Naive thymus-derived CD4-positive, alpha-beta T cell (primary cell): Measurements from ENCODE around the gene CNOT4. TPM values are rescaled to one million over a fixed set of nuclear protein-coding genes. Genes with fewer than 3 reads are reported as not detected.

ENCODE experiments used
- ATAC-seq: fragments of 150-1000 bp; cut with Tn5 transposase; 2 replicates; pipeline ENCODE4 v1.10.0; 2021; ENCODE audit warnings: mild to moderate bottlenecking, moderate library complexity
- CTCF ChIA-PET: fragments of 350-600 bp; sonication (Branson Sonifier 250); formaldehyde crosslinking; loops from one replicate; lab custom pipeline; 2021; ENCODE audit warnings: antibody characterized with exemption; lab: Charles Lee
- POLR2A ChIA-PET: fragments of 350-600 bp; sonication (Branson Sonifier 250); formaldehyde crosslinking; loops from one replicate; lab custom pipeline; 2021; ENCODE audit warnings: antibody characterized with exemption, inconsistent platforms; lab: Charles Lee
- DNase-seq, 9 donors: peaks; one replicate each; pipeline versions ENCODE4 v3.0.0 to v3.0.0-alpha.2; 2020 to 2022; ENCODE audit warnings: mixed read lengths in 1 of 9
- H3K27ac ChIP-seq: one replicate; pipeline ENCODE4 v1.7.0; 2013; ENCODE audit warnings: mild to moderate bottlenecking, low read depth, low read length, moderate library complexity
- H3K27me3 ChIP-seq, 2 donors: one replicate each; pipeline ENCODE4 v1.7.0; 2013; ENCODE audit warnings: low read length in 2 of 2, mild to moderate bottlenecking in 2 of 2, moderate library complexity in 2 of 2; ENCODE audit not compliant: control insufficient read depth in 2 of 2, insufficient read depth in 2 of 2
- H3K36me3 ChIP-seq, 3 experiments: 1 replicate in 2 of 3; 2 replicates in 1 of 3; pipeline ENCODE4 v1.7.0; 2013; ENCODE audit warnings: low read length in 3 of 3, mild to moderate bottlenecking in 3 of 3, moderate library complexity in 1 of 3; ENCODE audit not compliant: insufficient read depth in 3 of 3, control insufficient read depth in 2 of 3
- H3K4me1 ChIP-seq, 2 donors: one replicate each; pipeline ENCODE4 v1.7.0; 2013; ENCODE audit warnings: low read length in 2 of 2, mild to moderate bottlenecking in 2 of 2, moderate library complexity in 1 of 2; ENCODE audit not compliant: control insufficient read depth in 2 of 2, insufficient read depth in 2 of 2
- H3K4me3 ChIP-seq: 2 replicates; pipeline ENCODE4 v1.7.0; 2013; ENCODE audit warnings: mild to moderate bottlenecking, low read length
- H3K9me3 ChIP-seq, 3 experiments: 1 replicate in 2 of 3; 2 replicates in 1 of 3; pipeline ENCODE4 v1.7.0; 2013; ENCODE audit warnings: low read length in 3 of 3; ENCODE audit not compliant: control insufficient read depth in 2 of 3
- H3K27ac Mint-ChIP-seq, 9 donors: one replicate each; pipeline ENCODE4 v1.8.0; 2020 to 2022; ENCODE audit warnings: mixed read lengths in 9 of 9, mild to moderate bottlenecking in 8 of 9, moderate library complexity in 5 of 9, inconsistent platforms in 2 of 9
- H3K27me3 Mint-ChIP-seq, 5 donors: one replicate each; pipeline ENCODE4 v1.8.0; 2021 to 2022; ENCODE audit warnings: mixed read lengths in 5 of 5, mild to moderate bottlenecking in 1 of 5
- H3K36me3 Mint-ChIP-seq, 5 donors: one replicate each; pipeline ENCODE4 v1.8.0; 2020 to 2022; ENCODE audit warnings: mixed read lengths in 5 of 5, mild to moderate bottlenecking in 3 of 5, inconsistent platforms in 1 of 5
- H3K4me1 Mint-ChIP-seq, 7 donors: one replicate each; pipeline ENCODE4 v1.8.0; 2020 to 2022; ENCODE audit warnings: mixed read lengths in 7 of 7, mild to moderate bottlenecking in 3 of 7, inconsistent platforms in 1 of 7
- H3K4me3 Mint-ChIP-seq, 10 donors: one replicate each; pipeline ENCODE4 v1.8.0; 2020 to 2022; ENCODE audit warnings: mild to moderate bottlenecking in 10 of 10, mixed read lengths in 10 of 10, moderate library complexity in 6 of 10, inconsistent platforms in 2 of 10
- H3K9me3 Mint-ChIP-seq, 11 donors: one replicate each; pipeline ENCODE4 v1.8.0; 2020 to 2022; ENCODE audit warnings: mixed read lengths in 11 of 11, mild to moderate bottlenecking in 4 of 11, inconsistent platforms in 1 of 11, moderate library complexity in 1 of 11
- intact Hi-C, 2 donors: fragments of 100-400 bp; cut with micrococcal nuclease; formaldehyde crosslinking; loops; one replicate each; pipeline ENCODE4 v1.15.1; 2023
- polyA plus RNA-seq, 2 donors: library from polyadenylated mRNA; unstranded; fragments of 300-500 nt; fragmentation: Illumina TruSeq; gene quantifications; one replicate each; pipeline ENCODE4 v1.2.3, GENCODE V29; 2021
- total RNA-seq, 6 experiments: library from RNA in 5 of 6; stranded (reverse) in 5 of 6; gene quantifications; 1 replicate in 5 of 6; 2 replicates in 1 of 6; pipeline ENCODE4 v1.2.3 and lab custom pipeline; 2021 to 2026

The CNOT4 gene, protein sequence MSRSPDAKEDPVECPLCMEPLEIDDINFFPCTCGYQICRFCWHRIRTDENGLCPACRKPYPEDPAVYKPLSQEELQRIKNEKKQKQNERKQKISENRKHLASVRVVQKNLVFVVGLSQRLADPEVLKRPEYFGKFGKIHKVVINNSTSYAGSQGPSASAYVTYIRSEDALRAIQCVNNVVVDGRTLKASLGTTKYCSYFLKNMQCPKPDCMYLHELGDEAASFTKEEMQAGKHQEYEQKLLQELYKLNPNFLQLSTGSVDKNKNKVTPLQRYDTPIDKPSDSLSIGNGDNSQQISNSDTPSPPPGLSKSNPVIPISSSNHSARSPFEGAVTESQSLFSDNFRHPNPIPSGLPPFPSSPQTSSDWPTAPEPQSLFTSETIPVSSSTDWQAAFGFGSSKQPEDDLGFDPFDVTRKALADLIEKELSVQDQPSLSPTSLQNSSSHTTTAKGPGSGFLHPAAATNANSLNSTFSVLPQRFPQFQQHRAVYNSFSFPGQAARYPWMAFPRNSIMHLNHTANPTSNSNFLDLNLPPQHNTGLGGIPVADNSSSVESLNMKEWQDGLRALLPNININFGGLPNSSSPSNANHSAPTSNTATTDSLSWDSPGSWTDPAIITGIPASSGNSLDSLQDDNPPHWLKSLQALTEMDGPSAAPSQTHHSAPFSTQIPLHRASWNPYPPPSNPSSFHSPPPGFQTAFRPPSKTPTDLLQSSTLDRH
- 10 to 100 TPM; 28.7 to 39.4 (median 38.3) TPM for total RNA-seq
- polyA plus RNA-seq = 10 to 100 TPM; 15.5 to 20.0 TPM
- 49.8 reads per million, percentile 71 among the genes with 10 or more reads in this experiment for total RNA-seq (lab: John Stamatoyannopoulos, UW)

DNA sequence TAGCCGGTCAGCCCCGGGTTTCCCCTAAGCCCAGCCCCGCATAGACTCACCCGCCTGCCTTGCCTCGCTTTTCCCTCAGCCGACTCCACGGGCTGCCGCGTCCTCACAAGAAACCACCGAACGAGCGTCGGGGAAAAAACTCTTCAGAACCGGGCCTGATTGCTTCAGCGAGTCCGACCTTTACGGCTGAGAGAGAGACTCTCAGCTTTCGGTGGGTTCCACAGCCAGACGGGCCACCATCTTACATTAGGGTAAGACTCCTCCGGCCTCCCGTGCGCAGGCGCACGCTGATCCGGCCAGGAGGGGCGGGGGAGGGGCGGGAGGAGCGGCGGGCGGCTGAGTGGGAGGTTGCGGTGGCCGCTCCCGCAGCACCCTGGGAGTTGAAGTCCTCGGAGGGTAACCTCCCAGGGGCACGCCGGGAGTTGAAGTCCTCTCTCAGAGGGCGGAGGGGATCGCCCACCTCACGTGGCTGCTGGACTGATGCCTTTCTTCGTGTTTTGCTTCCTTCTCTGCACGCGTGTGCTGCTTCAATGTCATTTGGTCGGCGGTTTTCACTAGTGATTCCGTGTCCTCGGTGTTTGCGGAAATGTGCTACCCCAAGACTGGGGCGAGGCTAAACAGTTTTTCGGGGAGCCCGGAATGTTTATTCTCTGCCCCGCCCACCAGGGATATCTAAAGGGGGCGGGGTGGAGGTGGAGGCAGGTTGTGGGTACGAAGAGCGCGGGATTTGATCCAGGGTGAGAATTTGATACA, at the start of gene CNOT4:
CNOT4 (minus strand) TSS at position 264 of the 753 bp plus-strand sequence. CDS start 71,771 bp downstream, outside the sequence.
- intact Hi-C loops = loop anchor here (1.0 to 10.0 kb wide), 16 partner anchors 47 to 1193 kb away; partner anchors contain the start of genes AGBL3 (in 2 of the 2), AKR1B1 (in 2 of the 2), BPGM (in 2 of the 2) and MTPN (in 2 of the 2)
- Histone ChIP-seq H3K27ac (peak within 1 kb of the TSS; percentile 97), H3K4me3 (peak within 1 kb of the TSS; percentile 78), H3K9me3 (no peaks in the 10 kb centered on the region), H3K4me1 (peaks cover 12 to 15% of the 10 kb centered on the region in 2 donors), H3K27me3 (no peaks in the 10 kb centered on the region), H3K36me3 (peaks cover 0 to 8% (median 0%) of the 10 kb centered on the region in 3 experiments)
- peaks cover 4 to 22% (median 14%) of the 10 kb centered on the region in 7 donors for H3K4me1 Mint-ChIP-seq
- ATAC-seq = peak; percentile 96
- DNase-seq = peak; percentile 82 to 97 (median 92)
- H3K36me3 Mint-ChIP-seq = no peaks in the 10 kb centered on the region
- POLR2A ChIA-PET = interaction anchor here (1.0 to 2.4 kb wide), 2 partner anchors 42 to 152 kb away, joined by 4 to 6 read pairs; partner anchors contain the start of gene STMP1
- H3K4me3 Mint-ChIP-seq = no peak within 1 kb of the TSS
- no peak within 1 kb of the TSS for H3K27ac Mint-ChIP-seq
- no peaks in the 10 kb centered on the region for H3K9me3 Mint-ChIP-seq
- CTCF ChIA-PET = interaction anchor here (0.5 to 1.2 kb wide), 2 partner anchors 49 to 134 kb away, joined by 3 to 4 read pairs; no protein-coding TSS in a partner anchor
- no peaks in the 10 kb centered on the region for H3K27me3 Mint-ChIP-seq

DNA sequence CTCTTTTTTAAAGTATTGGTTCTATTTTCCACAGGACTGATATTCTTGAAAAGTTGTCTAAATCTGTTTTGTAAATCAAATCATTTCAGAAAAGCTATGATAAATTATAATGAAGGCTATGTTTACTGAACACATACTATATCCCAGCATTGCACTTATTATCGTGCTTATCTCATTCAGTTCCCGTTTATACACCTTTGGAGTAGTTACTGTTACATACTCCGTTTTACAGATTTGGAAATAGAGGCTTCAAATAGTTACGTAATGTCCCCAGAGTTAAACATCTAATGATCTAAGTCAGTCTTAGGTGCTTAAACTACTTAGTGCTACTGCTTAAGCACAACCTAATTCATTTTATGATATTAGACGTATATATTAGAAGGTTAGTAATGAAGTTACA, 49.0 kb upstream of the CNOT4 start:
- Mint-ChIP-seq H3K4me3 (no peak overlapping the region), H3K4me1 (peaks cover 10 to 37% (median 25%) of the 10 kb centered on the region in 7 donors), H3K36me3 (peaks cover 0 to 14% (median 0%) of the 10 kb centered on the region in 5 donors), H3K27me3 (peaks cover 0 to 6% (median 0%) of the 10 kb centered on the region in 5 donors), H3K27ac (no peak overlapping the region), H3K9me3 (peaks cover 0 to 3% (median 0%) of the 10 kb centered on the region in 11 donors)
- intact Hi-C loops = loop anchor here (1.0 to 10.0 kb wide), 6 partner anchors 144 to 1432 kb away; partner anchors contain the start of genes LRGUK (in 1 of the 2) and TMEM140 (in 1 of the 2)
- no peaks in the 10 kb centered on the region for H3K9me3 ChIP-seq
- no peaks in the 10 kb centered on the region for H3K27me3 ChIP-seq
- H3K4me1 ChIP-seq = peaks cover 6% of the 10 kb centered on the region in 2 donors
- POLR2A ChIA-PET = interaction anchor here (1.8 to 2.0 kb wide), 2 partner anchors 11 to 278 kb away, joined by 6 to 8 read pairs; no protein-coding TSS in a partner anchor
- peaks cover 0 to 6% (median 0%) of the 10 kb centered on the region in 3 experiments for H3K36me3 ChIP-seq
- no peak for DNase-seq
- ATAC-seq = no peak
- CTCF ChIA-PET = interaction anchor here (0.7 to 1.3 kb wide), 2 partner anchors 48 to 58 kb away, joined by 3 to 4 read pairs; no protein-coding TSS in a partner anchor
- H3K4me3 ChIP-seq = peak overlapping the region; percentile 89
- H3K27ac ChIP-seq = peak overlapping the region; percentile 92

DNA sequence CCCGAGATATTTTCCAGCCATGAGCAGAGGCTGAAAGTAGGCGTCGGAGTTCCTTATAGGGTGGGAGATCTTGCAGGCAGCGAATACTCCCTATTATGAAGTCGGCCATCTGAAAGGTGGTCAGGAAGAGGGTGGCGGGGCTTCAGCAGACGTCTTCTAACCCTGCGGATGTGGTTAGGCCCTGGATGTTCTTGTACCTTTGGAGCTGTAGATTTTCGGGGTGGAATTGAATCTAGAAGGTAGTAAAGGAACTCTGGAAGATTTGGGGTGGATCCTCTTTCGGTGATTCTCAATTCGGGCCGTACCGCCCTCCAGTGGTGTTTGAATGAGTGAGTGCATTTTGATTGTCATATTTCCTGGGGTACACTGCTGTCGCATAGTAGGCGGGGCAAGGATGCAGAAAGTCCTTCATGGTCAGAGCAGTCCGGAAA, 48.5 kb upstream of the CNOT4 start:
- Histone ChIP-seq H3K27me3 (no peaks in the 10 kb centered on the region), H3K4me3 (peak overlapping the region; percentile 89), H3K4me1 (peaks cover 6% of the 10 kb centered on the region in 2 donors), H3K9me3 (no peaks in the 10 kb centered on the region), H3K27ac (peak overlapping the region; percentile 92), H3K36me3 (peaks cover 0 to 6% (median 0%) of the 10 kb centered on the region in 3 experiments)
- Mint-ChIP-seq H3K4me3 (no peak overlapping the region), H3K27ac (no peak overlapping the region), H3K9me3 (peaks cover 0 to 3% (median 0%) of the 10 kb centered on the region in 11 donors), H3K27me3 (peaks cover 0 to 6% (median 0%) of the 10 kb centered on the region in 5 donors), H3K4me1 (peaks cover 10 to 35% (median 25%) of the 10 kb centered on the region in 7 donors), H3K36me3 (peaks cover 0 to 14% (median 0%) of the 10 kb centered on the region in 5 donors)
- ATAC-seq (peak; percentile 78), DNase-seq (peak; percentile 36 to 71 (median 66))
- POLR2A ChIA-PET = interaction anchor here (0.6 to 2.0 kb wide), 3 partner anchors 12 to 278 kb away, joined by 3 to 8 read pairs (median 6); no protein-coding TSS in a partner anchor
- intact Hi-C loops = loop anchor here (1.0 to 10.0 kb wide), 6 partner anchors 143 to 1431 kb away; partner anchors contain the start of genes LRGUK (in 1 of the 2) and TMEM140 (in 1 of the 2)
- CTCF ChIA-PET = interaction anchor here (1.3 kb wide), 1 partner anchor 58 kb away, joined by 4 read pairs; no protein-coding TSS in a partner anchor

DNA sequence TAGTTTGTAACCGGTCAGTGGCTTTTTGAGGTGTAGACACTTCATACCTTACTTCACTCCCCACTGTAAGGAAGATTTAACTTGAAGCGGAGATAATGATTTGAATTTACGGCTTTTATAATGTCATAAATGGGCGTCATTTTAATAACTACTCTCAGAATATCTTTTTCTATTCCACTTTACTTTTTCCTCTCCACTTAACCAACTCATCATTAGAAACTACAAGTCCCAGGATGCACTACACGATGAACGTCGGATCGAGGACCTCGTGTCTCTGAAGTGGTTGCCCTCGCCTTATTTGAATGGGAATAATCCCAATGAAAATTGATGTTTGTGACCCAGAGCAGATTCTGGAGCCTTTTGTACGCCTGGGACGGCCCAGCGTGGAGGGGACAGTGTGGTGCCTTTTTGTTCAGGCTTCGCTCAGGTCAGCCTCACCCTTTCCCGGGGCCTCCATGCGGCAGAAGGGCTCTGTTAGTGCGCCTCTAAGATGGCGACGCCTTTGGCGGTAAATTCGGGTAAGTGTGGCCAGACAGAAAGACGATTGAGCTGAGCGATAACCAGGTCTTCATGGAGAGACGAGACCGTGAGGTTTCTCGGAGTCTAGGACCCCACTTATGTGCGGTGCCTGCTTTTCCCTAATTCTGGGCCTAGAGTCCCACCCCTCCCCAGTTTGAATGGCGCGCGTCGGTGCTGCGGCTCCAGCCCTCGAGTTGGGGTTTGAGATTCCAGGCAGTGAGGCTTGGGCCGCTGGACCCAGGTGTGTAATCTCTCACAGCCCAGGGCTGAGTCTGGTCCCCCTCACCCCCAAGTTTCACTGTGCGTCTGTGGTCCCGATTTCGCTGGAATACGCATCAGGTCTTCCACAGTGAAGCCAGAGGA, 47.8 kb upstream of the CNOT4 start, which contains the start of gene NUP205:
NUP205 (plus strand) TSS at position 463 of the 882 bp plus-strand sequence; CDS start at position 491, 28 bp downstream.
- Histone ChIP-seq H3K4me1 (peaks cover 6% of the 10 kb centered on the region in 2 donors), H3K27me3 (no peaks in the 10 kb centered on the region), H3K36me3 (peaks cover 0 to 6% (median 0%) of the 10 kb centered on the region in 3 experiments), H3K27ac (peak within 1 kb of the TSS; percentile 92), H3K9me3 (no peaks in the 10 kb centered on the region), H3K4me3 (peak within 1 kb of the TSS; percentile 89)
- peak within 1 kb of the TSS in 3 of 10 donors; percentile 44 to 79 (median 55) for H3K4me3 Mint-ChIP-seq
- peak within 1 kb of the TSS in 5 of 9 donors; percentile 33 to 84 (median 56) for H3K27ac Mint-ChIP-seq
- POLR2A ChIA-PET = interaction anchor here (0.6 to 2.0 kb wide), 3 partner anchors 12 to 277 kb away, joined by 3 to 8 read pairs (median 6); no protein-coding TSS in a partner anchor
- CTCF ChIA-PET = interaction anchor here (1.3 kb wide), 1 partner anchor 57 kb away, joined by 4 read pairs; no protein-coding TSS in a partner anchor
- ATAC-seq (peak; percentile 92), DNase-seq (peak; percentile 76 to 92 (median 90))
- intact Hi-C loops = loop anchor here (1.0 to 10.0 kb wide), 16 partner anchors 47 to 1431 kb away; partner anchors contain the start of genes AKR1B1 (in 2 of the 2), BPGM (in 2 of the 2), CNOT4 (in 2 of the 2) and LRGUK (in 2 of the 2)
- peaks cover 0 to 12% (median 0%) of the 10 kb centered on the region in 5 donors for H3K36me3 Mint-ChIP-seq
- peaks cover 0 to 6% (median 0%) of the 10 kb centered on the region in 5 donors for H3K27me3 Mint-ChIP-seq
- H3K4me1 Mint-ChIP-seq = peaks cover 10 to 28% (median 22%) of the 10 kb centered on the region in 7 donors
- no peaks in the 10 kb centered on the region for H3K9me3 Mint-ChIP-seq
